ENCODE results near the gene HSF5.

DNA sequence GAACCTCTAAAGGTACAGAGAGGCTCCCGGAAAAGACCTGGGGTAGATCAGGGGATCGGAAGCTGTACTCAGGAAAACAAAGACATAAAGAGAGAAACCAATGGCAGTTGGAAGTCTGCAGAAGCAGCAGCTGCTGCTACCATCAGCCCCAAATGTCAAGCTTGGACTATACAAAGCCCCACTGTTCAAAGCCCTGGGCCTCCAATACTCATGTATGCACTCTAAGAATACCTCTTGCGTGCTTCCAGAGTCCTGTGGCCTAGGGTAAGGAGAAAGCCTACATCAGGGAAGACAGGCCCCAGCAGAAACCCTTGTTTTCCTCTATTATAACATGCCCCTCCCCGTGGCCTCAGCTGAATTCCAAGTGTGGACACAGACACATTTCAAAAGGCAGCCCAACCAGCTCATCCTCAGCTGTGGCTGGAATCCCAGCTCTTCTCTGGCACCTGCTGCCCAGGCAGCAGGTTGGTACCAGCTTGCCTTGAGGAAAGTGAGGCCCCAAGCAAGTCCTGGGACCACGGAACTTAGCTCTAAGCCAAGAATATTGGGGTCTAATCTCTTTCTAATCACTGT lies 45.5 kb upstream of the HSF5 start:
- TF ChIP-seq, protein P1, sequence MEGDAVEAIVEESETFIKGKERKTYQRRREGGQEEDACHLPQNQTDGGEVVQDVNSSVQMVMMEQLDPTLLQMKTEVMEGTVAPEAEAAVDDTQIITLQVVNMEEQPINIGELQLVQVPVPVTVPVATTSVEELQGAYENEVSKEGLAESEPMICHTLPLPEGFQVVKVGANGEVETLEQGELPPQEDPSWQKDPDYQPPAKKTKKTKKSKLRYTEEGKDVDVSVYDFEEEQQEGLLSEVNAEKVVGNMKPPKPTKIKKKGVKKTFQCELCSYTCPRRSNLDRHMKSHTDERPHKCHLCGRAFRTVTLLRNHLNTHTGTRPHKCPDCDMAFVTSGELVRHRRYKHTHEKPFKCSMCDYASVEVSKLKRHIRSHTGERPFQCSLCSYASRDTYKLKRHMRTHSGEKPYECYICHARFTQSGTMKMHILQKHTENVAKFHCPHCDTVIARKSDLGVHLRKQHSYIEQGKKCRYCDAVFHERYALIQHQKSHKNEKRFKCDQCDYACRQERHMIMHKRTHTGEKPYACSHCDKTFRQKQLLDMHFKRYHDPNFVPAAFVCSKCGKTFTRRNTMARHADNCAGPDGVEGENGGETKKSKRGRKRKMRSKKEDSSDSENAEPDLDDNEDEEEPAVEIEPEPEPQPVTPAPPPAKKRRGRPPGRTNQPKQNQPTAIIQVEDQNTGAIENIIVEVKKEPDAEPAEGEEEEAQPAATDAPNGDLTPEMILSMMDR (IDR thresholded peaks at IDR 0.05), result no peak
- no peak for TF ChIP-seq POLR2AphosphoS5 (IDR thresholded peaks at IDR 0.05)
- no peak for TF ChIP-seq POLR2A (IDR thresholded peaks at IDR 0.05)
- TF ChIP-seq EP300 (IDR thresholded peaks at IDR 0.05), result no peak
